GM13976 (cell line): ENCODE results near the gene DDOST.

Experiments
- DNase-seq: peaks from one replicate; pipeline ENCODE4 v3.0.0; 2012; ENCODE audit warnings: low spot score
- CTCF ChIP-seq: IDR thresholded peaks from 2 replicates; pipeline ENCODE4 v1.5.1; 2012; ENCODE audit warnings: borderline replicate concordance, mild to moderate bottlenecking; ENCODE audit not compliant: insufficient read depth; ENCODE audit errors: extremely low read depth, missing control alignments, control extremely low read depth
- in situ Hi-C: fragments of 300-500 bp; cut with MboI; formaldehyde crosslinking; loops from one replicate; pipeline ENCODE4 v1.12.0; 2022; ENCODE audit warnings: low sequenced_read_pairs, mixed read lengths, inconsistent platforms; ENCODE audit not compliant: unreplicated experiment

DDOST gene

DNA sequence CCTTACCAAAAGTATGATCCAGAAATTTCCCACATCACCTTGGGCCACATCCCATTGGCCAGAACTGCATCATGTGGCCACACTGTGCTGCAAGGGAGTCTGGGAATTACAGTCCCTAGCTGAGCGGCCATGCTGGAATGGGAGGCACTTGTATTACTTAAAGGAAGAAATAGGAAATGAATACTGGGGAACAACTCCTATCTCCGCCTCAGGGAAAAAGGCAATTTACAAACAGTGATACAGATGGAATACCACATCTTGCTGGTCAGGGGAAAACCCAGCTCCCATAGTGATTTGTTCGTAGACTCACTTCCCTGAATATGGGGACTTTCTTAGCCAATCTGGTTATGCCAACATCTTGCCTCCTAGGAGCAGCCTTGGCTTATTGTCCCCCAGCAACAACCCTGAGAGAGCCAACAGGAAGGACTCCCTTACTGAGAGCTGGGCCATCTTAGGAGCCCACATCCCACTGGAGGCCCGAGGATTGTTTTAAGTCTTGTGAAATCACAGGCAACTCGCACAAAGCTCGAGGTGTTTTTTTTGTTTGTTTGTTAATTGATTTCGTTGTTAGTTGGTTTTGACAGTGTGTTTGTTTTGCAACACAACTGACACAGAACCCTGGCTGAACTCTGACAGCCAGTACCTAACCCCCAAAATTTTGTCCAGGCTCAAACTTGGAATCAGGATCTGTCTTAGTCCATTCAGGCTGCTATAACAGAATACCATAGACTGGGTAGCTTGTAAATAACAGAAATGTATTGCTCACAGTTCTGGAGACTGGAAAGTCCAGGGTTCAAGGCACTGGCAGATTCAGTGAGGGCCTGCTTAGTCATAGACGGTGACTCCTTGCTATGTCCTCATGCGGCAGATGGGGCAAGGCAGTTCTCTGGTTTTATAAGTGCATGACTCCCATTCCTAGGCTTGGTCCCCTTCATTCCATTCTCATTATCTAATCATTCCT lies 57.4 kb downstream of the DDOST start:
- DNase-seq = no peak
- in situ Hi-C loops = no loop called here

DNA sequence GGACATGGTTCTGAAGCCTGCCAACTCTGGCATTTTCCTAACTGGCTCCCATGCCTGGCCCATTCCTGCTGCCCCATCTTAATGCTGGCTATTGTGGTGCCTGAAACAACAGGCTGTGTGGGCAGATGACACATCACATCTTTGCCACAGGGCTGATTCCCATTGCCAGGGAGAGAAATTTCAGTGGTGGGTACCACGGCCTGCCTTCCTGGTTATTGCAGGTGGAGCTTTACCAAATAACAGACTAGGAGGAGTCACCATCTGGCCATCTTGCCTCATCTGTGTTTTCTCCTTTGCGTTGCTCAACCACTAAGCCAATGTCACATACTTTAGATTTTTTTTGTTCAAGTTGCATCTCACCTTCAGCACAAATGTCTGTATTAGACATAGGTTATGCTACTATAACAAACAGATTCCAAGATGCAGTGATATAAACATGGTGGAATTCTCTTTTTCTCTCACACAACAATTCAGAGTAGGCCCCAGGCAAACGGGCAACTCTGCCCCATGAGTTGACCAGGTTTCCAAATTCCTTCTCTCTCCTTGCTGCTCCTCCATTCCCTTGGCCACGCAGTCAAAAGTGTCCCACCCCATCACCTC lies 58.2 kb downstream of the DDOST start:
- no peak for DNase-seq
- in situ Hi-C loops = no loop called here
- TF ChIP-seq CTCF = no peak

More for the DNA sequence above, 57.4 kb downstream of the DDOST start:
- no peak for TF ChIP-seq CTCF
